Ovary (tissue), 3 donors: ENCODE data around the gene PRKCQ.

ENCODE experiments used
- CTCF ChIP-seq, 3 donors: fragments of 450-650 bp in 2 of 3; fragments of 200-600 bp in 1 of 3; IDR thresholded peaks; one replicate each; pipeline versions ENCODE4 v1.5.1 to v1.8.0; 2016 to 2022; ENCODE audit warnings: antibody characterized with exemption in 3 of 3, mild to moderate bottlenecking in 1 of 3
- EP300 ChIP-seq: sonication (generic); formaldehyde crosslinking; IDR thresholded peaks from one replicate; pipeline ENCODE4 v1.6.1; 2017; ENCODE audit warnings: antibody characterized with exemption
- POLR2A ChIP-seq: fragments of 450-650 bp; IDR thresholded peaks from one replicate; pipeline ENCODE4 v1.6.1; 2017; ENCODE audit warnings: antibody characterized with exemption, mild to moderate bottlenecking, moderate library complexity
- donor health status: DM: no; HTN: no; CAD: no.

- TF ChIP-seq CTCF (IDR thresholded peaks at IDR 0.05): no peak
- TF ChIP-seq POLR2A: no peak
- TF ChIP-seq EP300: no peak
These were observed 121.3 kb downstream of the PRKCQ start for GRCh38 chr10:6458814-6459213.
